Measurements from ENCODE around the gene PTPN23. TPM values are rescaled to one million over a fixed set of nuclear protein-coding genes. Genes with fewer than 3 reads are reported as not detected.
A peak's percentile ranks its signal among the peaks of the same experiment; 100 is the strongest.

Gene PTPN23
- total and polyA plus RNA-seq, 2 of the 13 experiments (the other 11 are each of a cell fraction or from before 2014, with no cell fraction given), result 2.3 to 3.7 TPM

DNA sequence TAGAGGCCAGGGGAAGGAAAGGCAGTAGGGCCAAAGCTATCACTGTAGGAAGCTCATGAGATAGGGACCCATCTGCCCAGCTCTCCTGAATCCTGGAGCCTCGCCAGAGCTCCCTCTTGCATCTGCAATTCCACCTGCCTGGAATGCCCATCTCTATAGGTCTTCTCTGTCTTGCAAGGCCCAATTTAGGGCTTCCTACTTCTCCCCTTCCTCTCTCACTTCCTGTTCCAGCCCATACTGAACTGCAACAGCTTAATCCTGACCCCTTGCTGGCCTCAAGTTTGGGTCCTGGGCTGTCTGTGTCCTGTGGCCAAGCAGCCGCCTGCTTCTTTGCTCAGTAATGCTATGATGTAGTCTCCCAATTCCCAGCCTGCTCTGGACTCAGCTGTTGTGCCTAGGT, 3.6 kb upstream of the PTPN23 start:
- ChIA-PET CTCF (ENCODE audit: low intra/inter-chr PET ratio, low total read pairs) (no interaction called here), POLR2A (interaction anchor here (0.8 kb wide), 1 partner anchor 8 kb away, joined by 3 read pairs; no protein-coding TSS in a partner anchor)
- no peak overlapping the region for H3K9ac ChIP-seq (ENCODE audit: insufficient read depth, low read depth, low read length)
- no peaks in the 10 kb centered on the region for H3K36me3 ChIP-seq (replicated peaks in 1 of 2; ENCODE audit: control insufficient read depth in 1 of 2, insufficient read depth in 2 of 2, low read length in 2 of 2)
- no peak overlapping the region for H3K4me2 ChIP-seq (ENCODE audit: low read depth, low read length)
- no TSS peak for BruUV-seq (replicated peaks)
- H3K27ac ChIP-seq (ENCODE audit: extremely low read length, insufficient read depth, low read length), result no peak overlapping the region
- H3K79me2 ChIP-seq (ENCODE audit: insufficient read depth, low read length), result peaks cover 15% of the 10 kb centered on the region
- peaks cover 50% of the 10 kb centered on the region for H3K4me1 ChIP-seq (ENCODE audit: insufficient read depth, low read length)
- no peaks in the 10 kb centered on the region; a peak in 1 of 5 replicates for H3K27me3 ChIP-seq (ENCODE audit: control insufficient read depth in 1 of 2, insufficient read depth in 2 of 2, low read length in 2 of 2)
- TF ChIP-seq SALL1 (CRISPR knock-in tag; IDR thresholded peaks at IDR 0.05) (0 out of 2 replicates have a peak, but pooled peaks have one; percentile 16), ZBTB49 (CRISPR knock-in tag; IDR thresholded peaks at IDR 0.05; ENCODE audit: borderline replicate concordance) (no peak)
- peaks cover 7% of the 10 kb centered on the region; the same call in 1 of the 2 replicates for H4K20me1 ChIP-seq (ENCODE audit: insufficient read depth, low read length)
- 62% methylated on average over 2 of the region's 2 CpGs for WGBS (ENCODE audit: low lambda C conversion rate)
- no peak for DNase-seq (ENCODE audit: low spot score)
- H3K9me3 ChIP-seq (ENCODE audit: low read length), result no peaks in the 10 kb centered on the region
- in situ Hi-C loops (cut with HindIII; ENCODE audit: extremely low pct_ligation_motif_present, low pct_unique_long_range_greater_than_20kb) (no loop called here), intact Hi-C loops (cut with micrococcal nuclease; ENCODE audit: unreplicated experiment) (no loop called here)
- no peak for ATAC-seq
- FAIRE-seq, result no peak
- no peak overlapping the region for H3K4me3 ChIP-seq (replicated peaks in 1 of 3; ENCODE audit: insufficient read depth in 1 of 3, low read depth in 2 of 3, low read length in 3 of 3)
- H2AFZ ChIP-seq (ENCODE audit: low read length), result no peak overlapping the region

DNA sequence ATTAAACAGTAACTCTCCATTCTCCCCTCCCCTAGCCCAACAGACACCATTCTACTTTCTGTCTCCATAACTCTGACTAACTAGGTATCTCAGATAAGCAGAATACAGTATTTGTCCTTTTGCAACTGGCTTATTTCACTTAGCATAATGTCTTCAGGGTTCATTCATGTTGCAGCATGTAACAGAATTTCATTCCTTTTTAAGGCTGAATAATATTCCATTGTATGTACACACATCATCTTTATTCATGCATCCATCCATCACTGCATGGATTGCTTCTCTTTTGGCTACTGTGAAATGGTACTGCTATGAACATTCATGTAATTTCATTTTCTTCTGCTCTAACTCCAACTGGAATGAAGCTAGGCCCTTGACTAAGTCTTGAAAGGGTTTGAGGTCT, 2.0 kb upstream of the PTPN23 start:
- peaks cover 29% of the 10 kb centered on the region for H3K79me2 ChIP-seq (ENCODE audit: insufficient read depth, low read length)
- FAIRE-seq (no peak), DNase-seq (ENCODE audit: low spot score) (no peak), ATAC-seq (no peak)
- peak overlapping the region; percentile 83 to 99 (median 87); a peak in 5 of 6 replicates for H3K4me3 ChIP-seq (replicated peaks in 1 of 3; ENCODE audit: insufficient read depth in 1 of 3, low read depth in 2 of 3, low read length in 3 of 3)
- H3K27me3 ChIP-seq (ENCODE audit: control insufficient read depth in 1 of 2, insufficient read depth in 2 of 2, low read length in 2 of 2), result no peaks in the 10 kb centered on the region; a peak in 1 of 5 replicates
- no peaks in the 10 kb centered on the region for H3K36me3 ChIP-seq (replicated peaks in 1 of 2; ENCODE audit: control insufficient read depth in 1 of 2, insufficient read depth in 2 of 2, low read length in 2 of 2)
- in situ Hi-C loops (cut with HindIII; ENCODE audit: extremely low pct_ligation_motif_present, low pct_unique_long_range_greater_than_20kb), result no loop called here
- peak overlapping the region; percentile 91 for H3K4me2 ChIP-seq (ENCODE audit: low read depth, low read length)
- no peaks in the 10 kb centered on the region for H3K9me3 ChIP-seq (ENCODE audit: low read length)
- CTCF ChIA-PET (ENCODE audit: low intra/inter-chr PET ratio, low total read pairs), result no interaction called here
- peaks cover 7% of the 10 kb centered on the region; the same call in 1 of the 2 replicates for H4K20me1 ChIP-seq (ENCODE audit: insufficient read depth, low read length)
- H3K4me1 ChIP-seq (ENCODE audit: insufficient read depth, low read length), result peaks cover 65% of the 10 kb centered on the region
- peak overlapping the region; percentile 99 for H3K27ac ChIP-seq (ENCODE audit: extremely low read length, insufficient read depth, low read length)
- BruUV-seq (replicated peaks), result no TSS peak
- H2AFZ ChIP-seq (ENCODE audit: low read length), result no peak overlapping the region
- TF ChIP-seq ZFAT (CRISPR knock-in tag; conservative IDR thresholded peaks at IDR 0.05) (no peak), NONO (IDR thresholded peaks at IDR 0.05) (no peak), NONO (CRISPR knock-in tag; conservative IDR thresholded peaks at IDR 0.05) (0 out of 2 replicates have a peak, but pooled peaks have one; percentile 9), POLR2AphosphoS5 (IDR thresholded peaks at IDR 0.05; ENCODE audit: low read depth, low read length) (no peak)
- TF ChIP-seq, protein P1, sequence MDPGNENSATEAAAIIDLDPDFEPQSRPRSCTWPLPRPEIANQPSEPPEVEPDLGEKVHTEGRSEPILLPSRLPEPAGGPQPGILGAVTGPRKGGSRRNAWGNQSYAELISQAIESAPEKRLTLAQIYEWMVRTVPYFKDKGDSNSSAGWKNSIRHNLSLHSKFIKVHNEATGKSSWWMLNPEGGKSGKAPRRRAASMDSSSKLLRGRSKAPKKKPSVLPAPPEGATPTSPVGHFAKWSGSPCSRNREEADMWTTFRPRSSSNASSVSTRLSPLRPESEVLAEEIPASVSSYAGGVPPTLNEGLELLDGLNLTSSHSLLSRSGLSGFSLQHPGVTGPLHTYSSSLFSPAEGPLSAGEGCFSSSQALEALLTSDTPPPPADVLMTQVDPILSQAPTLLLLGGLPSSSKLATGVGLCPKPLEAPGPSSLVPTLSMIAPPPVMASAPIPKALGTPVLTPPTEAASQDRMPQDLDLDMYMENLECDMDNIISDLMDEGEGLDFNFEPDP (CRISPR knock-in tag; conservative IDR thresholded peaks at IDR 0.05), result no peak
- POLR2A ChIA-PET, result interaction anchor here (0.9 to 3.2 kb wide), 7 partner anchors 9 to 408 kb away, joined by 3 to 25 read pairs (median 5); partner anchors contain the start of genes KIF9 and KLHL18
- peak overlapping the region; percentile 98 for H3K9ac ChIP-seq (ENCODE audit: insufficient read depth, low read depth, low read length)
- intact Hi-C loops (cut with micrococcal nuclease; ENCODE audit: unreplicated experiment), result no loop called here

All from HepG2 (cell line).